GM06990 (cell line): ENCODE measurements around the gene ACKR1.
A peak's percentile ranks its signal among the peaks of the same experiment; 100 is the strongest.

Experiments
- DNase-seq: peaks from one replicate; pipeline ENCODE4 v3.0.0-alpha.2; 2011; ENCODE audit not compliant: insufficient read length; ENCODE audit errors: extremely low read depth
- H3K27me3 ChIP-seq: replicated peaks from 2 replicates; pipeline ENCODE4 v1.6.0; 2011; ENCODE audit warnings: low read length; ENCODE audit not compliant: control insufficient read depth, insufficient read depth
- H3K36me3 ChIP-seq: 2 replicates; pipeline ENCODE4 v1.5.1; 2011; ENCODE audit warnings: low read length; ENCODE audit not compliant: control insufficient read depth, insufficient read depth
- H3K4me3 ChIP-seq: replicated peaks from 2 replicates; pipeline ENCODE4 v1.5.1; 2011; ENCODE audit warnings: low read depth, mild to moderate bottlenecking, control low read depth, low read length
- CTCF ChIP-seq: IDR thresholded peaks from 2 replicates; pipeline ENCODE4 v1.5.1; 2011; ENCODE audit warnings: low read length, control low read depth, mild to moderate bottlenecking, inconsistent platforms; ENCODE audit not compliant: insufficient read depth, poor library complexity, severe bottlenecking

Gene ACKR1

DNA sequence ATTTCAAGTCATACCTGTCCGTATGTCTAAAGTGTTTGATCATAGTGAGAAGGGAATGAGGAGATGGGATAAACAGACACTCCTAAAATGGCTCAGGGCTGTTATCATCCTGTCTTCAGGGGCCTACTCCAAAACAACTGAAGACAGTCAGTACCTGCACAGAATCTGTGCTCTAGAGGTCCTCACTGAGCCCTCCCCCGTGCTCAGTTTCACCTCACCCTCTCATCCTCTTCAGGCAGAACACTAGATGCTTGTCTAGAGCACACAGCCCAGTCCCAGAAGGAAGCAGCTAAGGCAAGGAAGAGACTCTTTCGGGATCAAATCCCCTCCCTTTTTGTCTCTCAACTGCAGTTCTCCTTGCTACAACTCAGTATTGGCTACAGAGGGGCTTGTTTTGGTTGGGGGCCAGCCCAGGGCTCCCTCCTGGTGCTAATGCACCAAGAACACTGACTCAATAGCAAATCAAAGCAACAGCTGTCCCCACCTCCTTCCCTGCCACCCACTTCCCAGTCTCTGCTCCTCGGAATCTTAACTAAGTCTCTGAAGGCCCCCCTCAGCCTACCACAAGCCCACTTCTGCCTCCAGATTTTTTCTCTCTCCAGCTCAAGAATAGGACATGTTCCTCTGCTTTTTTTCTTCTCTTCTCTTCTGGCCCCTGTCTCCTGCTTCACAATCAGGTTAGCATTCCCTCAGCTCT is 23.2 kb upstream of the ACKR1 start:
- no peak overlapping the region for H3K4me3 ChIP-seq
- DNase-seq, result no peak
- H3K27me3 ChIP-seq, result no peaks in the 10 kb centered on the region
- no peak for TF ChIP-seq CTCF
- no peaks in the 10 kb centered on the region for H3K36me3 ChIP-seq

DNA sequence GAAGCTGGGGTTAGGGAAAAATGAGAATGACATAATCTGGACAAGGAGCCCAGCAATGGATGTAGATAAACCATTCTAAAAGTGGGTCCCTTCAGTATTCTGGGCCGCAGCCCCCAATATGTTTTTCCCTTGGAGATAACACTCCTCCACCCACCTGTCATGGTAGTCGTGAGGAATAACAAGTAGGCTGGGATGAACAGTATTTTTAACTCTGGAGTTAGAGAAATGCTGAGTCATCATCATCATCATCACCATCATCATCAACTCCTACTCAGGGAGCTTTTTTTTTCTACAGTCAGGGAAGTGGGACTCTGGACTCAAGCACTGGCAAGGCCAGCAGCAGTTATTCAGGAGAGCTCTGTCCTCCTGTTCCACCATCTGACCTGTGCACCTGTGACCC is 20.5 kb upstream of the ACKR1 start:
- TF ChIP-seq CTCF, result no peak

GRCh38 chr1:159185121-159185520 is 19.6 kb upstream of the ACKR1 start:
- Histone ChIP-seq H3K4me3 (no peak overlapping the region), H3K27me3 (no peaks in the 10 kb centered on the region; the same call in 1 of the 2 replicates), H3K36me3 (no peaks in the 10 kb centered on the region)
- DNase-seq, result no peak
- no peak for TF ChIP-seq CTCF

More for the DNA sequence above, 20.5 kb upstream of the ACKR1 start:
- DNase-seq, result no peak
- Histone ChIP-seq H3K36me3 (no peaks in the 10 kb centered on the region), H3K27me3 (no peaks in the 10 kb centered on the region), H3K4me3 (no peak overlapping the region)

DNA sequence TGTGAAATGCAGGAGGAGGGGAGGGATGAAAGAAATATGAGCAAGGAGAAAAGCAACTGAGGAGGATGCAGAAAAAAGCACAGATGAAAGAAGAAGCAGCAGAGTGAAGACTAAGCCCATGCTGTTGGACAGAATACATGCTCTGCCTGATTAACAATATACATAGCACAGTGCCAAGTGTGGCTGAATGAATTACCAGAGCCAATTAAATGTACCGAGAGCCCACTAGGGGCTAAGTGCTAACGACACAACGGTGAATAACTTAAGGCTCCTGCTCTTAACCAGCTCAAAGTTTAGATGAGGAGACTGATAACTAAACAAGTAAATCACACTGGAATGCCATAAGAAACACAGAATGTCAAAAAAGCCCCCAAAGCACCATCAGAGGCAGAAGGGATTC is 17.6 kb upstream of the ACKR1 start:
- no peak for DNase-seq
- no peak overlapping the region for H3K4me3 ChIP-seq
- H3K36me3 ChIP-seq, result no peaks in the 10 kb centered on the region
- no peak for TF ChIP-seq CTCF
- H3K27me3 ChIP-seq, result no peaks in the 10 kb centered on the region; the same call in 1 of the 2 replicates

GRCh38 chr1:159187647-159188374 is 16.9 kb upstream of the ACKR1 start:
- Histone ChIP-seq H3K27me3 (no peaks in the 10 kb centered on the region; the same call in 1 of the 2 replicates), H3K4me3 (peak overlapping the region; percentile 27), H3K36me3 (no peaks in the 10 kb centered on the region)
- no peak for TF ChIP-seq CTCF
- DNase-seq, result no peak
